GM13976 (cell line): ENCODE data around the gene MICAL1.

ENCODE experiments used
- DNase-seq: peaks from one replicate; pipeline ENCODE4 v3.0.0; 2012; ENCODE audit warnings: low spot score
- in situ Hi-C: fragments of 300-500 bp; cut with MboI; formaldehyde crosslinking; loops from one replicate; pipeline ENCODE4 v1.12.0; 2022; ENCODE audit warnings: low sequenced_read_pairs, mixed read lengths, inconsistent platforms; ENCODE audit not compliant: unreplicated experiment
- TF ChIP-seq, protein P1 (sequence below): IDR thresholded peaks from 2 replicates; pipeline ENCODE4 v1.5.1; 2012; ENCODE audit warnings: borderline replicate concordance, mild to moderate bottlenecking; ENCODE audit not compliant: insufficient read depth; ENCODE audit errors: extremely low read depth, missing control alignments, control extremely low read depth

The MICAL1 gene

DNA sequence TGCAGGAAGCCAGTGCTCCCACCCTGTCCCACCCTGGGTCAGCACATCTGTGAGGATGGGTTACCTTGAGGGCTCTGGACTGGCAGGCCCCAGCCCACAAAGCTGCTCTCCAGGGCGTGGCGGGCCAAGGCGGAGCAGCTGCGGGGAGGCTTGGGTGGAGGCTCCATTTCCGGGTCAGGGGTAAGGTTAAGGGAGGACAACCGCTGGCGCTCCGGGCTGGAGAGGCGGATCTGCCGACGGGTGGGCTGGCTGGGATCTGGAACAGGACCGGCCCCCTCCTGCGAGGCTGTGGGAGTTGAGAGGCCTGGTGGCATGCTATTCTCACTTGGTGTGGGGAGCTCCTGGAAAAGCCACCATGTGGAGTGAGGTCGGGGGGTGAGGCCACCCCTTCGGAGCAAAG lies 9.5 kb downstream of the MICAL1 start:
- TF ChIP-seq, protein P1, sequence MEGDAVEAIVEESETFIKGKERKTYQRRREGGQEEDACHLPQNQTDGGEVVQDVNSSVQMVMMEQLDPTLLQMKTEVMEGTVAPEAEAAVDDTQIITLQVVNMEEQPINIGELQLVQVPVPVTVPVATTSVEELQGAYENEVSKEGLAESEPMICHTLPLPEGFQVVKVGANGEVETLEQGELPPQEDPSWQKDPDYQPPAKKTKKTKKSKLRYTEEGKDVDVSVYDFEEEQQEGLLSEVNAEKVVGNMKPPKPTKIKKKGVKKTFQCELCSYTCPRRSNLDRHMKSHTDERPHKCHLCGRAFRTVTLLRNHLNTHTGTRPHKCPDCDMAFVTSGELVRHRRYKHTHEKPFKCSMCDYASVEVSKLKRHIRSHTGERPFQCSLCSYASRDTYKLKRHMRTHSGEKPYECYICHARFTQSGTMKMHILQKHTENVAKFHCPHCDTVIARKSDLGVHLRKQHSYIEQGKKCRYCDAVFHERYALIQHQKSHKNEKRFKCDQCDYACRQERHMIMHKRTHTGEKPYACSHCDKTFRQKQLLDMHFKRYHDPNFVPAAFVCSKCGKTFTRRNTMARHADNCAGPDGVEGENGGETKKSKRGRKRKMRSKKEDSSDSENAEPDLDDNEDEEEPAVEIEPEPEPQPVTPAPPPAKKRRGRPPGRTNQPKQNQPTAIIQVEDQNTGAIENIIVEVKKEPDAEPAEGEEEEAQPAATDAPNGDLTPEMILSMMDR, result no peak
- no peak for DNase-seq
- in situ Hi-C loops, result no loop called here

DNA sequence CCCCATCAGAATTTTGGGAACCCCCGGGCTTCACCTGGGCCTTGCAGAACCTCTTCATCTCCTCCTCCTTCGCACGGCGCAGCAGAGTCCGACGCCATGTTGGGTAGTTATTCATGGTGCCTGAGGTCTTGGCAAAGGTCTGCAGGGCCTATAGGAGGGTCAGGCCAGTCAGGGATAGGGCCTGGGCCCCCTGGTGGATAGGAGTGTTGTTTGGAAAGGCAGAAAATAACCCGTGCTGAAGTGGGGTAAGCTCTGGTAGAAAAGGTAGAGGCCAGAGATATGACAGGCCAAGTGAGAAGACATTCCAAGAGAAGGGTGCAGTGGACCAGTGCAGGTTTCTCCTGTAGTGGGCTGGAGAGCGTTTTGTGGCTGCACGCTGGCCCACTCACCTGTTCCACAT lies 10.2 kb downstream of the MICAL1 start:
- no peak for DNase-seq
- in situ Hi-C loops, result no loop called here
- TF ChIP-seq, protein P1, result no peak

DNA sequence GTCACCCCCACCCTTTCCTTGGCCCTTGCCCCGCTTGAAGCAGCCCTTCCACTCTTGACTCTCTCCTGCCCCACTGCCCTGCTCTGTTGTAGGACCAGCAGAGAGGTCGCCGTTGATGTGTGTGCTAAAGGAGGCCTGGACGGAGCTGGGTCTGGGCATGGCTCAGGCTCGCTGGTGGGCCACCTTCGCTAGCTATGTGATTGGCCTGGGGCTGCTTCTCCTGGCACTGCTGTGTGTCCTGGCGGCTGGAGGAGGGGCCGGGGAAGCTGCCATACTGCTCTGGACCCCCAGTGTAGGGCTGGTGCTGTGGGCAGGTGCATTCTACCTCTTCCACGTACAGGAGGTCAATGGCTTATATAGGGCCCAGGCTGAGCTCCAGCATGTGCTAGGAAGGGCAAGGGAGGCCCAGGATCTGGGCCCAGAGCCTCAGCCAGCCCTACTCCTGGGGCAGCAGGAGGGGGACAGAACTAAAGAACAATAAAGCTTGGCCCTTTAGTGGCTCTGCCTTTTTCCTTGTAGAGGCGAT lies 12.1 kb downstream of the MICAL1 start:
- TF ChIP-seq, protein P1, result no peak
- DNase-seq, result no peak
- in situ Hi-C loops, result no loop called here

DNA sequence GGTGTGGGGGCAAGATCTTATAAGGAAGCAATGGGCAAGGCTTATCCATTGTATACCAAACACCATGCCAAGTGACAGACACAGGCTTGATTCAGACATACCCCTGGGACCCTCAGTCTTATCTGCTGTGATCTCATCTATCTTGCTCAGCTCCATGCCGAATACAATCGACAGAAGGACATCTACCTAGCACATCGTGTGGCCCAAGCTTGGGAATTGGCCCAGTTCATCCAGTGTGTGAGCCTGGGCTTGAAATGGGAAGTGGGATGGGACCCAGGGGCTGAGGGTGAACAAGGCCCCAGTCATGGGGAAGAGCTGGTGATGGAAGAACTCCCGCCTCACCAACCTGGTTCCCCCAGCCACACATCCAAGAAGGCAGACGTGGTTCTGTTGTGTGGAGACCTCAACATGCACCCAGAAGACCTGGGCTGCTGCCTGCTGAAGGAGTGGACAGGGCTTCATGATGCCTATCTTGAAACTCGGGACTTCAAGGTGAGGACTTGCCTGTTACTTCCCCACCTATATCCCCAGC lies 13.1 kb downstream of the MICAL1 start:
- in situ Hi-C loops, result no loop called here
- DNase-seq, result no peak

DNA sequence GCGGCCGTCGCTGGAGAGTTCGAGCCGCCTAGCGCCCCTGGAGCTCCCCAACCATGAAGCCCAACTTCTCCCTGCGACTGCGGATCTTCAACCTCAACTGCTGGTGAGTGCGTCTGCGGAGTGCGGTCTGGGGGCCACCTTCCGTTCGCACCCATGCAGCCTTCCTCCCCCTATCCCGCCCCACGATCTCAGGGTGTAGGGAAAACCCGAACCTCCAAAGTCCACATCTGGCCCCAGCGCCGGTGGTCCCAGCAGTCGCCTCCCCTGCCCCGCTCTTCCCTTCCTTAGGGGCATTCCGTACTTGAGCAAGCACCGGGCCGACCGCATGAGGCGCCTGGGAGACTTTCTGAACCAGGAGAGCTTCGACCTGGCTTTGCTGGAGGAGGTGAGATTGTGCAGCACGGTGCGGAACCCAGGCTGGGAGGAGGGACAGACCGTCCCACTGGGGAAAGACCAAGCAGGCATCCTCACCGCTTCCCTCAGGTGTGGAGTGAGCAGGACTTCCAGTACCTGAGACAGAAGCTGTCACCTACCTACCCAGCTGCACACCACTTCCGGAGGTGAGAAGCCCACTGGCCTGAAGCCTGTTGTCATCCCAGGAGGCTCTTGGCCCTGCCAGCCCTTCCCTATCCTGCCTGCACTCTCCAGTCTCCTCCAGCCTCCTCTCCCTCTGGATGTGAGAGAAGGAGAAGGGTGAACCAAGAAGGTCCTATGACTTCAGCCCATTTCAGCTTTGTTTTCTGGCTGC lies 14.3 kb downstream of the MICAL1 start:
- in situ Hi-C loops, result no loop called here
- no peak for DNase-seq
- TF ChIP-seq, protein P1, result peak; percentile 7

More for the DNA sequence above, 13.1 kb downstream of the MICAL1 start:
- TF ChIP-seq, protein P1, result no peak

DNA sequence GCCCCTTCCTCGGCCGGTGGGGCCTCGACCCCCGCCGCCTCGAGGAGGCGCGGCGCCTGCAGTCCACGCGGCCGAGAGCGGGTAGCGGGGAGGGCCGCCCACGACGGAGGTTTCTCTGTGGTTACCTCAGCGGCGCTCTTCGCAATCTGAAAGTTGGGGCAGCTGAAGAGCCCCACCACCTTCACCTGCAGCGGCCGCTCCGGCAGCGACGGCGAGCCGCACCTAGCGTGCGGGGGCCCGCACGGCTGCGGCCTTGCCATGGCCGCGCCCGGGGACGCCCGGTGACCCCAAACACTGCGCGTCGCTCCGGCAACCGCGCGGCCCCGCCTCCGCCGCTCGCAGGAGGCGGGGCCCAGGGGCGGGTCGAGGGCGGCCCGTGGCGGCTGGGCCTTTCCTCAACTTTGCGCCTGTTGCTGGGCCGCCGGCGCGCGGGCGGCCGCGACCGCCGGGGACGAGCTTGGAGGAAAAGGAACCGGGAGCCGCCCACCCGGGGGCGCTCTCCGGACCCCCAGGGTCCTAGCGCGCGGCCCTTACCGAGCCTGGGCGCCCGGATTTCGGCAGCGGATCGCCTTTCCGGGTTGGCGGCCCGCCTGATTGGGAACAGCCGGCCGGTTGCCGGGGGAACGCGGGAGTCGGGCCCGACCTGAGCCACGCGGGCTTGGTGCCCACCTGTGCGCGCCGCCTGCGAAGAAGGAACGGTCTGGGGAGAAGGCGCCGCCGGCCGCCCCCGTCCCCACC lies 15.1 kb downstream of the MICAL1 start, which contains the start of the genes PPIL6 and SMPD2:
TSS of gene PPIL6 (minus strand) at position 298 of the 738 bp plus-strand sequence. CDS start at position 260, 38 bp downstream.
TSS of gene SMPD2 (plus strand) at position 394 of the 738 bp plus-strand sequence. CDS start 398 bp downstream, outside the sequence.
- TF ChIP-seq, protein P1, result no peak
- peak; percentile 96 for DNase-seq
- in situ Hi-C loops, result no loop called here
